ENCODE measurements around the gene NTRK3. TPM values are rescaled to one million over a fixed set of nuclear protein-coding genes. Genes with fewer than 3 reads are reported as not detected.

NTRK3 gene
- total RNA-seq, 2 donors from 2014 or later, result 0.66 to 5.2 TPM

DNA sequence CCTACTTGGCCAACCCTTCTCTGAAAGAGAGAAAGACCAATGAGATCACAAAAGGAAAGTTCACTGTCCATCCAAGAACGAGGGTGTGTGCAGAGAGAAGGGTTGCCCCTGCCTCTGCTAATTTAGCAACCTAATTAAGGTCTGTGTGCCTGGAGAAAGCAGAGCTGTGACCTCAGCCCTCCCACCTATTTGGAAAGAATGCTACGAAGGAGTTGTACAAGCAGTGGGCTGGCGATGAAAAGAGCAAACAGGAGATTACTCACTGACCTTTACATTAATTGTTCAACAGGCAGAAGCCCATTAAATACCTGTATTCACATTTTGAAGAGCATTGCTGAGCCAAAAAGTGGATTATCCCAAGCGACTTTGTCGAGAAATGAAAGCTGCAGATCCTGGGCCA, 314.9 kb downstream of the NTRK3 start:
- 31 to 33% methylated on average over 5 of the region's 5 CpGs for WGBS, 2 donors
- intact Hi-C loops (cut with DNase I), result no loop called here
- DNase-seq, result no peak
- Histone ChIP-seq H3K36me3 (replicated peaks in 1 of 2; ENCODE audit: insufficient read depth in 1 of 2, low read depth in 2 of 2) (no peaks in the 10 kb centered on the region), H3K4me3 (no peak overlapping the region), H3K27me3 (peaks cover 0 to 4% of the 10 kb centered on the region in 2 donors), H3K27ac (no peak overlapping the region), H3K9me3 (no peaks in the 10 kb centered on the region), H3K4me1 (no peaks in the 10 kb centered on the region)
- ATAC-seq, result no peak
- TF ChIP-seq, protein P1, sequence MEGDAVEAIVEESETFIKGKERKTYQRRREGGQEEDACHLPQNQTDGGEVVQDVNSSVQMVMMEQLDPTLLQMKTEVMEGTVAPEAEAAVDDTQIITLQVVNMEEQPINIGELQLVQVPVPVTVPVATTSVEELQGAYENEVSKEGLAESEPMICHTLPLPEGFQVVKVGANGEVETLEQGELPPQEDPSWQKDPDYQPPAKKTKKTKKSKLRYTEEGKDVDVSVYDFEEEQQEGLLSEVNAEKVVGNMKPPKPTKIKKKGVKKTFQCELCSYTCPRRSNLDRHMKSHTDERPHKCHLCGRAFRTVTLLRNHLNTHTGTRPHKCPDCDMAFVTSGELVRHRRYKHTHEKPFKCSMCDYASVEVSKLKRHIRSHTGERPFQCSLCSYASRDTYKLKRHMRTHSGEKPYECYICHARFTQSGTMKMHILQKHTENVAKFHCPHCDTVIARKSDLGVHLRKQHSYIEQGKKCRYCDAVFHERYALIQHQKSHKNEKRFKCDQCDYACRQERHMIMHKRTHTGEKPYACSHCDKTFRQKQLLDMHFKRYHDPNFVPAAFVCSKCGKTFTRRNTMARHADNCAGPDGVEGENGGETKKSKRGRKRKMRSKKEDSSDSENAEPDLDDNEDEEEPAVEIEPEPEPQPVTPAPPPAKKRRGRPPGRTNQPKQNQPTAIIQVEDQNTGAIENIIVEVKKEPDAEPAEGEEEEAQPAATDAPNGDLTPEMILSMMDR (IDR thresholded peaks at IDR 0.05), result no peak
- TF ChIP-seq POLR2A (IDR thresholded peaks at IDR 0.05), result no peak

GRCh38 chr15:87940768-87941167, 315.8 kb downstream of the NTRK3 start:
- Histone ChIP-seq H3K27me3 (peaks cover 0 to 4% of the 10 kb centered on the region in 2 donors), H3K27ac (no peak overlapping the region), H3K4me3 (no peak overlapping the region), H3K36me3 (replicated peaks in 1 of 2; ENCODE audit: insufficient read depth in 1 of 2, low read depth in 2 of 2) (no peaks in the 10 kb centered on the region), H3K9me3 (no peaks in the 10 kb centered on the region), H3K4me1 (no peaks in the 10 kb centered on the region)
- TF ChIP-seq, protein P1 (IDR thresholded peaks at IDR 0.05), result no peak
- no peak for TF ChIP-seq POLR2A (IDR thresholded peaks at IDR 0.05)
- DNase-seq (no peak), ATAC-seq (no peak)
- 40 to 41% methylated on average over 2 of the region's 2 CpGs for WGBS, 2 donors
- intact Hi-C loops (cut with DNase I), result no loop called here

- TF ChIP-seq, protein P1 (IDR thresholded peaks at IDR 0.05), result no peak
- no peak for TF ChIP-seq POLR2A (IDR thresholded peaks at IDR 0.05)
- Histone ChIP-seq H3K9me3 (no peaks in the 10 kb centered on the region), H3K27ac (no peak overlapping the region), H3K4me3 (no peak overlapping the region), H3K36me3 (replicated peaks in 1 of 2; ENCODE audit: insufficient read depth in 1 of 2, low read depth in 2 of 2) (no peaks in the 10 kb centered on the region), H3K27me3 (peaks cover 0 to 4% of the 10 kb centered on the region in 2 donors), H3K4me1 (no peaks in the 10 kb centered on the region)
- 6 to 12% methylated on average over 2 of the region's 2 CpGs for WGBS, 2 donors
- ATAC-seq, result no peak
- intact Hi-C loops (cut with DNase I), result no loop called here
- no peak for DNase-seq
Observed at GRCh38 chr15:87939848-87940457, 316.6 kb downstream of the NTRK3 start.

- Histone ChIP-seq H3K36me3 (replicated peaks in 1 of 2; ENCODE audit: insufficient read depth in 1 of 2, low read depth in 2 of 2) (no peaks in the 10 kb centered on the region), H3K4me1 (no peaks in the 10 kb centered on the region), H3K9me3 (no peaks in the 10 kb centered on the region), H3K27ac (no peak overlapping the region), H3K4me3 (no peak overlapping the region), H3K27me3 (peaks cover 0 to 4% of the 10 kb centered on the region in 2 donors)
- WGBS, 2 donors, result 41 to 81% methylated on average over 1 of the region's 1 CpG
- ATAC-seq (no peak), DNase-seq (no peak)
- intact Hi-C loops (cut with DNase I), result no loop called here
- TF ChIP-seq, protein P1 (IDR thresholded peaks at IDR 0.05), result no peak
- no peak for TF ChIP-seq POLR2A (IDR thresholded peaks at IDR 0.05)
Observed at GRCh38 chr15:87938031-87938430, 318.5 kb downstream of the NTRK3 start.

DNA sequence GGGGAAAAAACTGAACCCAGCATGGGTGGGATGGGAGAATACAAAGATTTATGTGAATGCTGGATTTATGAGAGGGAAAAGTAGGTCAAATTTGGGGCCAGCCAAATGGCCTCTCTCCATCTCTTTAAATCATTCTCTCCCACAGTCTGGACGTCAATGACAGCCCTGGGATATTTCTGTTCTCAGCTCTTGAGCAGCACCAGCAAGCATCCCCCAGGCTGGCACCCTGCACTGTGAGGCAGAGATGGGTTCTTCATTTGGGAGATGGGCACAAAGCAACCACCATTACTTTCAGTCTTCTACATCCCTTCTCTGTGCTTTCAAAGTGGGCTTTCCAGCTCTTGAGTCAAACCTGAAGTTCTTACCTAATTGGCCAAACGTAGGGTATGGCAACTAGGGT, 321.0 kb downstream of the NTRK3 start:
- H3K27me3 ChIP-seq, result peaks cover 0 to 2% of the 10 kb centered on the region in 2 donors
- TF ChIP-seq, protein P1 (IDR thresholded peaks at IDR 0.05), result no peak
- TF ChIP-seq POLR2A (IDR thresholded peaks at IDR 0.05), result no peak
- ATAC-seq (no peak), DNase-seq (no peak)
- H3K9me3 ChIP-seq, result no peaks in the 10 kb centered on the region
- H3K4me1 ChIP-seq, result no peaks in the 10 kb centered on the region
- no peak overlapping the region for H3K4me3 ChIP-seq
- H3K36me3 ChIP-seq (replicated peaks in 1 of 2; ENCODE audit: insufficient read depth in 1 of 2, low read depth in 2 of 2), result no peaks in the 10 kb centered on the region
- intact Hi-C loops (cut with DNase I), result no loop called here
- H3K27ac ChIP-seq, result no peak overlapping the region
- 18 to 29% methylated on average over 2 of the region's 2 CpGs for WGBS, 2 donors
